OCI-LY3 (cell line): Measurements from ENCODE around the gene LMO7.

Experiments
- EZH2phosphoT487 ChIP-seq: fragments of 200-600 bp; shearing (Covaris generic); IDR thresholded peaks from 2 replicates; pipeline ENCODE4 v1.6.1; 2018; ENCODE audit warnings: antibody characterized with exemption, mixed run types, low read depth
- TF ChIP-seq, protein P1 (sequence below): fragments of 200-600, 300-600 bp; sonication (generic); IDR thresholded peaks from 2 replicates; pipeline ENCODE4 v1.5.1; 2014; ENCODE audit warnings: antibody characterized with exemption, low read length, low read depth

DNA sequence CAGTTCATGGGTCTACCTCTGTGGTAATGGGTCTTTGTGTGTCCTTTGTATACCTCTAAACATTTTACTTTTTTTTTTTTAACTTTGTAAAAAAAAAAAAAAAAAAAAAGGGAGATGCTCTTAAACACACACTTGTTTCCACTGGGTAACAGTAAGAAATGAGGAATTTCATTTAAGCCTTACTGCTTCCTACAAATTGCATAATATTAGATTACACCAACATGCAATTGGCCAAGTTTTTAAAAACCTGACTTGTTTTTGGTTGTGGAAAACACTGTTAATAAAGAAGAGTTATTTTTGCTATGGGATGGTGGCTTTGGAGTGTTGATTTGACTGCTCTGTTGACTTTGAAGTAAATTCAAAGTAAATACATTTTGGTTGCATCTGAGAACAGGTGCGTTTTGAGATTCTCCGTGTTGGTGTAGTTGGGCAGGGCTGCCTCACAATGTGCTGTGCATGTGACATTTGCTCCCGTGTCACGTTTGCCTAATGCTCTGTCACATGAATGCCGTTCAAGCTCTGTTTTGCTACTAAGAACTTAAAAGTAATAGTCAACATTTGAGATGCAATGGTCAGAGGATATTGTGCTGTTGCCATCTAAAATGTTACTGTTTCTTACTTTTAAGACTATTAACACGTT is 202.4 kb downstream of the LMO7 start:
- TF ChIP-seq, protein P1, sequence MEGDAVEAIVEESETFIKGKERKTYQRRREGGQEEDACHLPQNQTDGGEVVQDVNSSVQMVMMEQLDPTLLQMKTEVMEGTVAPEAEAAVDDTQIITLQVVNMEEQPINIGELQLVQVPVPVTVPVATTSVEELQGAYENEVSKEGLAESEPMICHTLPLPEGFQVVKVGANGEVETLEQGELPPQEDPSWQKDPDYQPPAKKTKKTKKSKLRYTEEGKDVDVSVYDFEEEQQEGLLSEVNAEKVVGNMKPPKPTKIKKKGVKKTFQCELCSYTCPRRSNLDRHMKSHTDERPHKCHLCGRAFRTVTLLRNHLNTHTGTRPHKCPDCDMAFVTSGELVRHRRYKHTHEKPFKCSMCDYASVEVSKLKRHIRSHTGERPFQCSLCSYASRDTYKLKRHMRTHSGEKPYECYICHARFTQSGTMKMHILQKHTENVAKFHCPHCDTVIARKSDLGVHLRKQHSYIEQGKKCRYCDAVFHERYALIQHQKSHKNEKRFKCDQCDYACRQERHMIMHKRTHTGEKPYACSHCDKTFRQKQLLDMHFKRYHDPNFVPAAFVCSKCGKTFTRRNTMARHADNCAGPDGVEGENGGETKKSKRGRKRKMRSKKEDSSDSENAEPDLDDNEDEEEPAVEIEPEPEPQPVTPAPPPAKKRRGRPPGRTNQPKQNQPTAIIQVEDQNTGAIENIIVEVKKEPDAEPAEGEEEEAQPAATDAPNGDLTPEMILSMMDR: no peak
- TF ChIP-seq EZH2phosphoT487: no peak
